Activated CD4-positive, alpha-beta memory T cell treated with anti-CD3 and anti-CD28 coated beads for 36 hours (primary cell): Measurements from ENCODE around the gene OPA1. TPM values are rescaled to one million over a fixed set of nuclear protein-coding genes. Genes with fewer than 3 reads are reported as not detected.

Source experiments
- CTCF ChIA-PET: fragments of 350-600 bp; sonication (Branson Sonifier 250); formaldehyde crosslinking; loops from one replicate; lab custom pipeline; 2021; ENCODE audit warnings: antibody characterized with exemption, inconsistent platforms; lab: Charles Lee
- POLR2A ChIA-PET: fragments of 350-600 bp; sonication (Branson Sonifier 250); formaldehyde crosslinking; loops from one replicate; lab custom pipeline; 2021; ENCODE audit warnings: antibody characterized with exemption; lab: Charles Lee
- DNase-seq: peaks from one replicate; pipeline ENCODE4 v3.0.0-alpha.2; 2020
- H3K27ac Mint-ChIP-seq: one replicate; pipeline ENCODE4 v1.8.0; 2021; ENCODE audit warnings: mixed read lengths
- H3K27me3 Mint-ChIP-seq: one replicate; pipeline ENCODE4 v1.8.0; 2021; ENCODE audit warnings: mixed read lengths
- H3K36me3 Mint-ChIP-seq: one replicate; pipeline ENCODE4 v1.8.0; 2021; ENCODE audit warnings: mixed read lengths
- H3K4me1 Mint-ChIP-seq: one replicate; pipeline ENCODE4 v1.8.0; 2021; ENCODE audit warnings: low read depth, mixed read lengths
- H3K4me3 Mint-ChIP-seq: one replicate; pipeline ENCODE4 v1.8.0; 2021; ENCODE audit warnings: mild to moderate bottlenecking, mixed read lengths
- H3K9me3 Mint-ChIP-seq: one replicate; pipeline ENCODE4 v1.8.0; 2021; ENCODE audit warnings: mixed read lengths
- intact Hi-C: fragments of 100-400 bp; cut with micrococcal nuclease; formaldehyde crosslinking; loops from one replicate; pipeline ENCODE4 v1.15.1; 2023
- total RNA-seq, 2 experiments: library from RNA; stranded (reverse); gene quantifications; one replicate each; pipeline ENCODE4 v1.2.3, GENCODE V29; 2021

Gene OPA1
- total RNA-seq, 2 experiments from 2014 or later: 92.6 to 92.7 TPM

- Mint-ChIP-seq H3K4me3 (no peak overlapping the region), H3K27me3 (no peaks in the 10 kb centered on the region), H3K4me1 (no peaks in the 10 kb centered on the region), H3K27ac (no peak overlapping the region), H3K36me3 (peaks cover 11% of the 10 kb centered on the region), H3K9me3 (no peaks in the 10 kb centered on the region)
- CTCF ChIA-PET: no interaction called here
- DNase-seq: no peak
- POLR2A ChIA-PET: no interaction called here
- intact Hi-C loops: no loop called here
Observed at GRCh38 chr3:193686665-193687483, 93.9 kb downstream of the OPA1 start.

GRCh38 chr3:193688834-193689714 lies 96.1 kb downstream of the OPA1 start:
- Mint-ChIP-seq H3K36me3 (peaks cover 14% of the 10 kb centered on the region), H3K4me1 (no peaks in the 10 kb centered on the region), H3K27me3 (no peaks in the 10 kb centered on the region), H3K9me3 (no peaks in the 10 kb centered on the region), H3K27ac (no peak overlapping the region), H3K4me3 (no peak overlapping the region)
- DNase-seq: no peak
- ChIA-PET CTCF (no interaction called here), POLR2A (no interaction called here)
- intact Hi-C loops: no loop called here

DNA sequence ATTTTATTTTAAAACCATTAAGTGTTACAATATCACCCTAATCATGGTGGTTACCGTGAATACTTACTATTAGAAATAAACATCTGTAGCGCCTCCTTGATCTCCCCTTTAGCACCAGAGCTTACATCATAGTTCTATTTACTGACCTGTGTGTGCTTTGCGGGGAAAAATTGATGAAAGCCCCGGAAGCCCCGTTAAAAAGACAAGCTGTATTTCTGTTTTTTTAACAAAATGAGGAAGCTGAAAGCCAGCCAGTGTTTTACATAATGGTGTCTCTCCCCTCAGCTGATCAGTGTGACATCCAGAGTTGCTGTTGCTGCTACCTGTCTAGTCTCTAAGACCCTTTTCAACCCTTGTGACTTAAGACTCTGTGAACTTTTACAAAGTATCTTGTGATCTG lies 100.8 kb downstream of the OPA1 start:
- no peak overlapping the region for H3K4me3 Mint-ChIP-seq
- peaks cover 18% of the 10 kb centered on the region for H3K36me3 Mint-ChIP-seq
- H3K4me1 Mint-ChIP-seq: no peaks in the 10 kb centered on the region
- no peaks in the 10 kb centered on the region for H3K27me3 Mint-ChIP-seq
- H3K27ac Mint-ChIP-seq: no peak overlapping the region
- CTCF ChIA-PET: interaction anchor here (1.9 kb wide), 1 partner anchor 28 kb away, joined by 5 read pairs; no protein-coding TSS in a partner anchor
- POLR2A ChIA-PET: no interaction called here
- H3K9me3 Mint-ChIP-seq: no peaks in the 10 kb centered on the region
- intact Hi-C loops: no loop called here
- no peak for DNase-seq

DNA sequence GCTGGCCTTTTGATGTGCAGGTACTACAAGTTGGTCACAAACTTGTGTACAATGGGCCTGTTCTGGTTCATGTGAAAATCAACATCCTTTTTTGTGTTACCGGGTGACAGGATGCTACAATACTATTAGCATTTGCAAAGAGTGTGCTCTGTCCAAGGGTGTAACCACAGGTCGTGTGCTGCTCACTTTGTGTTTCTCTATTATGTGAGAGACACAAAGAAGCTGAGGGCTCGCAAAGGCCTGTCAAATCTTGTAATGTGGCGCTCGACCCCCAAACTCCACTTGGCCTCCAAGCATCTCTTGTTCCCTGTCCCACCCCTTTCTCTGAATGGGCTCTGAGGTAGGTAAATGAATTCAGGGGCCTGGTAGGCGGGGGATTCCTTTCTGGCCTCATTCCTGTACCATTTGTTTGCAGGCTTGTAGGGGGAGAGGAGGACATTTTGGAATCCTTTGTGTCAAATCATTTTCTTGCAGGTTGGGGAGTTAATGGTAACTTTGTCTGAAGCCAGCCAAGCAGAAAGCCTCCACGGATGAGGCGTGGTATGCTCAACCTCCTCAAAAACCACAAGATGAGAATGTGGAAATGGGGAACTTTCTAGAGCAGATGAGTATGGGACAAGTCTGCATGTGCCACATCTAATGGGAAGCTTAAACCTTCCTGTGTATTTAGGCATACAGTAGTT lies 109.1 kb downstream of the OPA1 start:
- Mint-ChIP-seq H3K9me3 (no peaks in the 10 kb centered on the region), H3K27me3 (no peaks in the 10 kb centered on the region), H3K4me3 (no peak overlapping the region), H3K4me1 (no peaks in the 10 kb centered on the region), H3K27ac (no peak overlapping the region), H3K36me3 (peaks cover 12% of the 10 kb centered on the region)
- DNase-seq: no peak
- CTCF ChIA-PET: no interaction called here
- POLR2A ChIA-PET: no interaction called here
- intact Hi-C loops: no loop called here

DNA sequence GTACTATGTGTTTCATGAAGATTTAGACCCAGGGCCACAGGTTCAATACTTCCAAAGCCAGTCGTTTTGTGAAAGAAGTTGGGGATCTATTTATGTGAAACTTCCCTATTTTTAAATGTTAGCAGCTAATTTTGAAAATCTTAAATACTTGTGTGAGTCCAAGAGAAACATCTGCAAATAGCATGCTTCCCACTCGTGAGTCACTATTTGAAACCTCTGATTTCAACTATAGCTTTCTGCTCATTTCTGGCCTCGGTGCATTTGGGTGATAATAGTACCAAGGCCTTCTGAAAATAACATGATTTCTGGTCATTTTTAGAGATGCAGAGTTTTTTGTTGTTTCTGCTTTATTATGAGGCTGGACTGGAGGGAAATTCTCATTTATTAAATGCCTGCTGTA lies 110.0 kb downstream of the OPA1 start:
- H3K4me1 Mint-ChIP-seq: no peaks in the 10 kb centered on the region
- no peak overlapping the region for H3K4me3 Mint-ChIP-seq
- H3K27ac Mint-ChIP-seq: no peak overlapping the region
- H3K27me3 Mint-ChIP-seq: no peaks in the 10 kb centered on the region
- intact Hi-C loops: no loop called here
- CTCF ChIA-PET: interaction anchor here (0.7 to 1.1 kb wide), 2 partner anchors 15 to 29 kb away, joined by 3 to 4 read pairs; no protein-coding TSS in a partner anchor
- DNase-seq: no peak
- H3K9me3 Mint-ChIP-seq: no peaks in the 10 kb centered on the region
- H3K36me3 Mint-ChIP-seq: peaks cover 10% of the 10 kb centered on the region
- POLR2A ChIA-PET: no interaction called here

- ChIA-PET CTCF (interaction anchor here (1.0 kb wide), 1 partner anchor 39 kb away, joined by 4 read pairs; no protein-coding TSS in a partner anchor), POLR2A (no interaction called here)
- no peak for DNase-seq
- Mint-ChIP-seq H3K4me3 (no peak overlapping the region), H3K27me3 (no peaks in the 10 kb centered on the region), H3K4me1 (no peaks in the 10 kb centered on the region), H3K27ac (no peak overlapping the region), H3K9me3 (no peaks in the 10 kb centered on the region), H3K36me3 (peaks cover 7% of the 10 kb centered on the region)
- intact Hi-C loops: no loop called here
Observed at GRCh38 chr3:193704431-193704830, 111.4 kb downstream of the OPA1 start.

- no peaks in the 10 kb centered on the region for H3K9me3 Mint-ChIP-seq
- H3K4me1 Mint-ChIP-seq: no peaks in the 10 kb centered on the region
- no peak for DNase-seq
- ChIA-PET CTCF (no interaction called here), POLR2A (no interaction called here)
- no peaks in the 10 kb centered on the region for H3K27me3 Mint-ChIP-seq
- H3K27ac Mint-ChIP-seq: no peak overlapping the region
- no peaks in the 10 kb centered on the region for H3K36me3 Mint-ChIP-seq
- intact Hi-C loops: no loop called here
- H3K4me3 Mint-ChIP-seq: no peak overlapping the region
Observed at GRCh38 chr3:193708270-193708669, 115.3 kb downstream of the OPA1 start.

GRCh38 chr3:193710286-193711165 lies 117.5 kb downstream of the OPA1 start:
- Mint-ChIP-seq H3K36me3 (peaks cover 7% of the 10 kb centered on the region), H3K27me3 (no peaks in the 10 kb centered on the region), H3K27ac (no peak overlapping the region), H3K9me3 (peaks cover 16% of the 10 kb centered on the region), H3K4me3 (no peak overlapping the region), H3K4me1 (no peaks in the 10 kb centered on the region)
- POLR2A ChIA-PET: no interaction called here
- CTCF ChIA-PET: no interaction called here
- intact Hi-C loops: no loop called here
- no peak for DNase-seq

DNA sequence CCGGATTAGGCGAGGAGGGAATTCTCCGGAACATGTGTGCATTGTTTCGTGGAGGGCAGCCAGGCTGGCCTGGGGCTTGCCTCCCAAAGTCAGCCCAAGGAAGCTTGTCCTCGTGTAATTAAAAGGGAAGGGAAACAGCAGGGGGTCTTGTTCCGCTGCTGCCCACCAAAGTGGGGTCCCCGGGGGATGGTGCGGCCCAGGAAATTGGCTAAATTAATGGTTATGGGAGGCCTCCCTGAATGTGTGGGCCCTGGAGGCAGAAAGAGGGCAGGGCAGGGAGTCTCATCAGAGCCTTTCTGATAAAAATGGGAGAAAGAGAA lies 118.1 kb downstream of the OPA1 start:
- peaks cover 20% of the 10 kb centered on the region for H3K9me3 Mint-ChIP-seq
- POLR2A ChIA-PET: no interaction called here
- no peaks in the 10 kb centered on the region for H3K27me3 Mint-ChIP-seq
- H3K27ac Mint-ChIP-seq: no peak overlapping the region
- H3K4me3 Mint-ChIP-seq: no peak overlapping the region
- CTCF ChIA-PET: interaction anchor here (1.6 kb wide), 1 partner anchor 46 kb away, joined by 5 read pairs; no protein-coding TSS in a partner anchor
- H3K36me3 Mint-ChIP-seq: peaks cover 7% of the 10 kb centered on the region
- intact Hi-C loops: no loop called here
- H3K4me1 Mint-ChIP-seq: peaks cover 2% of the 10 kb centered on the region
- no peak for DNase-seq

- Mint-ChIP-seq H3K36me3 (peaks cover 7% of the 10 kb centered on the region), H3K9me3 (peaks cover 22% of the 10 kb centered on the region), H3K4me1 (peaks cover 5% of the 10 kb centered on the region), H3K27ac (no peak overlapping the region), H3K27me3 (no peaks in the 10 kb centered on the region), H3K4me3 (no peak overlapping the region)
- CTCF ChIA-PET: interaction anchor here (1.6 kb wide), 1 partner anchor 46 kb away, joined by 5 read pairs; no protein-coding TSS in a partner anchor
- POLR2A ChIA-PET: no interaction called here
- DNase-seq: no peak
- intact Hi-C loops: no loop called here
Observed at GRCh38 chr3:193711523-193711963, 118.5 kb downstream of the OPA1 start.

- H3K4me3 Mint-ChIP-seq: no peak overlapping the region
- H3K27ac Mint-ChIP-seq: no peak overlapping the region
- no peaks in the 10 kb centered on the region for H3K27me3 Mint-ChIP-seq
- H3K4me1 Mint-ChIP-seq: peaks cover 6% of the 10 kb centered on the region
- DNase-seq: no peak
- peaks cover 22% of the 10 kb centered on the region for H3K9me3 Mint-ChIP-seq
- ChIA-PET POLR2A (no interaction called here), CTCF (interaction anchor here (1.6 kb wide), 1 partner anchor 47 kb away, joined by 5 read pairs; no protein-coding TSS in a partner anchor)
- intact Hi-C loops: no loop called here
- peaks cover 7% of the 10 kb centered on the region for H3K36me3 Mint-ChIP-seq
Observed at GRCh38 chr3:193711964-193712598, 119.1 kb downstream of the OPA1 start.
